Kidney (tissue), 14 donors: ENCODE results near the gene GLB1L2. TPM values are rescaled to one million over a fixed set of nuclear protein-coding genes. Genes with fewer than 3 reads are reported as not detected.

Experiments used
- DNase-seq, 5 donors: peaks; one replicate each; pipeline ENCODE4 v3.0.0-alpha.2; 2013 to 2020
- FAIRE-seq: peaks from 2 replicates; lab custom pipeline; 2012; peaks lifted over from hg19 to GRCh38; lab: Jason Lieb, UNC
- H3K27ac ChIP-seq, 2 donors: one replicate each; pipeline ENCODE4 v1.7.0; 2013; ENCODE audit warnings: low read depth in 2 of 2, low read length in 2 of 2, inconsistent platforms in 1 of 2
- H3K27me3 ChIP-seq: one replicate; pipeline ENCODE4 v1.7.1; 2013; ENCODE audit warnings: low read length, inconsistent platforms; ENCODE audit not compliant: control insufficient read depth, insufficient read depth
- H3K36me3 ChIP-seq, 3 donors: one replicate each; pipeline versions ENCODE4 v1.7.0 to v1.7.1; 2013; ENCODE audit warnings: low read length in 3 of 3, control low read depth in 1 of 3, inconsistent platforms in 1 of 3; ENCODE audit not compliant: insufficient read depth in 3 of 3, control insufficient read depth in 2 of 3
- H3K4me1 ChIP-seq, 3 donors: one replicate each; pipeline versions ENCODE4 v1.7.0 to v1.7.1; 2013; ENCODE audit warnings: low read length in 3 of 3, inconsistent platforms in 1 of 3, low read depth in 1 of 3; ENCODE audit not compliant: control insufficient read depth in 2 of 3, insufficient read depth in 2 of 3
- H3K4me3 ChIP-seq, 3 donors: one replicate each; pipeline versions ENCODE4 v1.7.0 to v1.8.1; 2013; ENCODE audit warnings: low read length in 3 of 3, control low read depth in 1 of 3, inconsistent platforms in 1 of 3
- H3K9ac ChIP-seq, 3 donors: one replicate each; pipeline versions ENCODE4 v1.7.0 to v1.7.1; 2013; ENCODE audit warnings: low read length in 3 of 3, control low read depth in 1 of 3, inconsistent platforms in 1 of 3
- H3K9me3 ChIP-seq, 3 donors: one replicate each; pipeline versions ENCODE4 v1.7.0 to v1.7.1; 2013; ENCODE audit warnings: low read length in 3 of 3, control low read depth in 1 of 3, inconsistent platforms in 1 of 3; ENCODE audit not compliant: control insufficient read depth in 2 of 3, insufficient read depth in 1 of 3
- intact Hi-C: fragments of 100-400 bp; cut with DNase I; formaldehyde crosslinking; loops from one replicate; pipeline ENCODE4 v1.11.1; 2022
- polyA plus RNA-seq: library from polyadenylated mRNA; stranded (reverse); fragments of 350-450 nt; fragmentation: Illumina TruSeq; extraction: RNeasy Lipid Tissue Mini Kit (QIAGEN cat#74804); gene quantifications from one replicate; pipeline ENCODE4 v1.2.3, GENCODE V29; 2014; ENCODE audit warnings: low read depth, low replicate concordance; ENCODE audit not compliant: insufficient read depth
- total RNA-seq: library from RNA; stranded (reverse); fragmentation: NEBNext Ultra II Directional; extraction: Animal tissue kit (Norgen Biotek cat#: 25700); gene quantifications from one replicate; pipeline ENCODE4 v1.2.1, GENCODE V29; 2021
- TF ChIP-seq, protein P1 (sequence below): IDR thresholded peaks from 3 replicates; pipeline ENCODE4 v1.5.1; 2012; ENCODE audit warnings: mild to moderate bottlenecking, moderate library complexity, borderline replicate concordance; ENCODE audit not compliant: insufficient read depth; ENCODE audit errors: extremely low read depth
- donor health status: control.
- donor health status: control.
- donor health status: control.
- donor health status: control.
- donor health status: control.
- donor health status: DM: yes; HTN: yes; CAD: no.
- donor health status: Normal renal cell carcinoma (clear cell type).

Gene GLB1L2
- total and polyA plus RNA-seq, 2 donors from 2014 or later: 10.0 to 26.1 TPM

DNA sequence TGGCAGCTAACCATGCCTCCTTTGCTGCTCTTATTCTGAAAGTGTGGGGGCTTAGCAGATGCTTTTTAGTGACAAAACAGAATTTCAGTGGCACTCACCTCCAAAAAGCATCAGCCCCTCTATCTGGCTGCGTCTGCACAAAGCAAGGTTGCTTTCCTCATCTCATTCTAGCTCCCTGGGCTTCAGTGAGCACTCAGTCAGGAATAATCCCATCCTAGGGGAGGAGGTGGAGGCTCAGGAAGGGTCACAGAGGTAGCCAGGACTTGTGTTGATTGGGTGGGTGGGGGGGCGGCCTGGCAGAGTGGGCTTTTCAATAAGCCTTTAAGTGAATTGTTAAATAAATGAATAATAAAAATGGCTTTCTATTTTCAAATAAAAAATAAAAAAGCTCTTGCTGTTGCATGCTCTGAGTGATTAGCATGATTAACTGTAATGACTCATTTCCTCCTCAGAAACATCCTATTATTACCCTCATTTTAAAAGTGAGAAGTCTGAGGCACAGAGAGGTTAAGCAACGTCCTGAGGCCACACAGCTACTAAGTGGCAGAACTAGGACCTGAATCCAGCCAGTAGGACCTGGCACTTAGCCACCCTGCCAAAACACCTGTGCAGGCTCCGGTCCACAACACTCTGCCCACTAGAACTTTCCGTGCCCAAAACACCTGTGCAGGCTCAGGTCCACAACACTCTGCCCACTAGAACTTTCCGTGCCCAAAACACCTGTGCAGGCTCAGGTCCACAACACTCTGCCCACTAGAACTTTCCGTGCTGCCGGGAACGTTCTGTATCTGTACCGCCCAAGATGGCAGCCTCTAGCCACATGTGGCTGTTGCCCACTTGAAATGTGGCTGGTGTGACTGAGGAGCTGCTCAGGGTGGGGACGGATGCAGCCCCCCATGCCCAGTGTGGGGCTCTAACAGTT lies 74.7 kb downstream of the GLB1L2 start:
- intact Hi-C loops: no loop called here
- Histone ChIP-seq H3K4me3 (no peak overlapping the region), H3K27ac (no peak overlapping the region), H3K9me3 (no peaks in the 10 kb centered on the region), H3K9ac (no peak overlapping the region), H3K4me1 (no peaks in the 10 kb centered on the region), H3K27me3 (peaks cover 6% of the 10 kb centered on the region), H3K36me3 (no peaks in the 10 kb centered on the region)
- no peak for FAIRE-seq
- DNase-seq: no peak
- TF ChIP-seq, protein P1, sequence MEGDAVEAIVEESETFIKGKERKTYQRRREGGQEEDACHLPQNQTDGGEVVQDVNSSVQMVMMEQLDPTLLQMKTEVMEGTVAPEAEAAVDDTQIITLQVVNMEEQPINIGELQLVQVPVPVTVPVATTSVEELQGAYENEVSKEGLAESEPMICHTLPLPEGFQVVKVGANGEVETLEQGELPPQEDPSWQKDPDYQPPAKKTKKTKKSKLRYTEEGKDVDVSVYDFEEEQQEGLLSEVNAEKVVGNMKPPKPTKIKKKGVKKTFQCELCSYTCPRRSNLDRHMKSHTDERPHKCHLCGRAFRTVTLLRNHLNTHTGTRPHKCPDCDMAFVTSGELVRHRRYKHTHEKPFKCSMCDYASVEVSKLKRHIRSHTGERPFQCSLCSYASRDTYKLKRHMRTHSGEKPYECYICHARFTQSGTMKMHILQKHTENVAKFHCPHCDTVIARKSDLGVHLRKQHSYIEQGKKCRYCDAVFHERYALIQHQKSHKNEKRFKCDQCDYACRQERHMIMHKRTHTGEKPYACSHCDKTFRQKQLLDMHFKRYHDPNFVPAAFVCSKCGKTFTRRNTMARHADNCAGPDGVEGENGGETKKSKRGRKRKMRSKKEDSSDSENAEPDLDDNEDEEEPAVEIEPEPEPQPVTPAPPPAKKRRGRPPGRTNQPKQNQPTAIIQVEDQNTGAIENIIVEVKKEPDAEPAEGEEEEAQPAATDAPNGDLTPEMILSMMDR: no peak

DNA sequence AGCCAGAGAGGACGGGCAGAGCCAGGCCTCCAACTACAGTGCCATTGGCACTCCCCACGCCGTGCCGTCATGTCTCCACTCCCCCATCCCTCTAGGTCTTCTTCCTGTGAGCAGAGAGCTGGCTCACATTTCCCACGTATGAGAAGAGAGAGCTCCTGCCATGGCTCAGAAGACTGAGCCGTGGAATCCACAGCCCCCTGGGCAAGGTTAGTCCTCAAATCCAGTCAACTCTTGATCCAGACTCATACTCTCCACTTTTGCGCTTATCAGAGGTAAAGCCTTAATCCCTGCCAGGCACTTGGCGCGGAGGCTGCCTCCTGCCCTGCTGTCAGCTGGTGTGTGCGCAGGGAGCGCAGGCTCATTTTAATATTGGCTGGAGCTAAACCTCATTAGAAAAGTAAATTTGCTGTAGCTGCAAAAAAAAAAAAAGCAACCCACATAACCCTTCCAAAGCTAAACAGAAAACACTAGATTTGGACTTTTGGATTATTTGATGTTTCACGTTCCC lies 75.6 kb downstream of the GLB1L2 start:
- intact Hi-C loops: no loop called here
- Histone ChIP-seq H3K4me3 (no peak overlapping the region), H3K27me3 (peaks cover 6% of the 10 kb centered on the region), H3K36me3 (no peaks in the 10 kb centered on the region), H3K27ac (no peak overlapping the region), H3K9ac (no peak overlapping the region), H3K9me3 (no peaks in the 10 kb centered on the region), H3K4me1 (no peaks in the 10 kb centered on the region)
- TF ChIP-seq, protein P1: no peak
- DNase-seq (peak in 3 of 5 donors; percentile 29 to 52 (median 31)), FAIRE-seq (no peak)

DNA sequence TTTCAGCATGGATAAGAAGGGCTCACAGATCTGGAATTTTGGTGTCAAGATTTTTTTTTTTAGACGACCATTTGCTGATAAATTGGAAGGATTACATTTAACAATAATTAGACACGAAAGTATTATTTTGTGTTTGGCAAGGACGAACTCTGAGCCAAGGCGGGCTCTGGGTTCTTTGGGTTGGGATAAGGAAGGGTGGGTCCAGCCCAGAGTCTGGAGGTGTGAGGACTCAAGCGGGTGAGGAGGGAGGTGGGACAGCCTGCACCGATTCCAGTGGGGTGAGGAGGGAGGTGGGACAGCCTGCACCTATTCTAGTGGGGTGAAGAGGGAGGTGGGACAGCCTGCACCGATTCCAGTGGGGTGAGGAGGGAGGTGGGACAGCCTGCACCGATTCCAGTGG lies 76.1 kb downstream of the GLB1L2 start:
- TF ChIP-seq, protein P1: no peak
- intact Hi-C loops: no loop called here
- FAIRE-seq: no peak
- Histone ChIP-seq H3K27ac (no peak overlapping the region), H3K36me3 (no peaks in the 10 kb centered on the region), H3K27me3 (peaks cover 7% of the 10 kb centered on the region), H3K4me1 (no peaks in the 10 kb centered on the region), H3K9me3 (no peaks in the 10 kb centered on the region), H3K9ac (no peak overlapping the region), H3K4me3 (no peak overlapping the region)
- DNase-seq: no peak
